Lower lobe of right lung (tissue), 2 donors: ENCODE results near the gene TBC1D3I. TPM values are rescaled to one million over a fixed set of nuclear protein-coding genes. Genes with fewer than 3 reads are reported as not detected.
"Not testable (repeated sequence)": the region's sequence is repeated elsewhere in the genome, so short reads cannot be mapped to it uniquely, and the experiment has no call there.

ENCODE experiments used
- ATAC-seq, 2 donors: fragments of 200-7000 bp; cut with Tn5 transposase; one replicate each; pipeline ENCODE4 v1.9.1; 2020 to 2022; ENCODE audit warnings: mild to moderate bottlenecking in 2 of 2, moderate library complexity in 2 of 2
- DNase-seq: peaks from one replicate; pipeline ENCODE4 v3.0.0-alpha.2; 2020
- H3K27ac ChIP-seq: fragments of 200-600 bp; one replicate; pipeline ENCODE4 v1.8.0; 2022
- H3K27me3 ChIP-seq: fragments of 200-600 bp; one replicate; pipeline ENCODE4 v1.8.0; 2022; ENCODE audit warnings: low read depth
- H3K36me3 ChIP-seq: fragments of 200-600 bp; one replicate; pipeline ENCODE4 v1.8.0; 2022; ENCODE audit warnings: mild to moderate bottlenecking
- H3K4me1 ChIP-seq: fragments of 200-600 bp; one replicate; pipeline ENCODE4 v1.8.0; 2022
- H3K4me3 ChIP-seq: fragments of 200-600 bp; one replicate; pipeline ENCODE4 v1.8.0; 2022; ENCODE audit warnings: mild to moderate bottlenecking
- H3K9me3 ChIP-seq: fragments of 200-600 bp; one replicate; pipeline ENCODE4 v1.8.0; 2022
- intact Hi-C: fragments of 100-400 bp; cut with DNase I; formaldehyde crosslinking; loops from one replicate; pipeline ENCODE4 v1.11.0; 2022
- long read RNA-seq: library from polyadenylated mRNA; unstranded; transcript quantifications from one replicate; pipeline ENCODE4 v2.0.0, GENCODE V29; 2021
- total RNA-seq: library from RNA; stranded (reverse); fragmentation: NEBNext Ultra II Directional; extraction: Animal tissue kit (Norgen Biotek cat#: 25700); gene quantifications from one replicate; pipeline ENCODE4 v1.2.1, GENCODE V29; 2021
- donor health status: DM: no; HTN: yes; CAD: no; lungs with severe emphysema.

Gene TBC1D3I
- 1.1 TPM for total RNA-seq
- long read RNA-seq, result 0 reads

- ATAC-seq, result not testable (repeated sequence)
These were observed at the start of gene TBC1D3I for GRCh38 chr17:36264470-36264869. TSS of gene TBC1D3I (minus strand) at chr17:36264570. CDS start at chr17:36262985, 1,585 bp downstream.

GRCh38 chr17:36295161-36295560 is 30.8 kb upstream of the TBC1D3I start:
- DNase-seq, H3K36me3 ChIP-seq, H3K27me3 ChIP-seq, H3K4me1 ChIP-seq, intact Hi-C loops, H3K9me3 ChIP-seq, ATAC-seq, H3K27ac ChIP-seq, H3K4me3 ChIP-seq: not testable (repeated sequence)

More at GRCh38 chr17:36264470-36264869, at the start of gene TBC1D3I:
- H3K4me1 ChIP-seq, intact Hi-C loops, H3K27me3 ChIP-seq, H3K9me3 ChIP-seq, DNase-seq, H3K36me3 ChIP-seq, H3K27ac ChIP-seq, H3K4me3 ChIP-seq: not testable (repeated sequence)

GRCh38 chr17:36289965-36290612 is 25.7 kb upstream of the TBC1D3I start:
- H3K27me3 ChIP-seq, H3K36me3 ChIP-seq, H3K27ac ChIP-seq, DNase-seq, intact Hi-C loops, H3K9me3 ChIP-seq, H3K4me1 ChIP-seq, H3K4me3 ChIP-seq, ATAC-seq: not testable (repeated sequence)

- H3K9me3 ChIP-seq, H3K27me3 ChIP-seq, ATAC-seq, intact Hi-C loops, H3K4me1 ChIP-seq, H3K4me3 ChIP-seq, DNase-seq, H3K27ac ChIP-seq, H3K36me3 ChIP-seq: not testable (repeated sequence)
These were observed 19.8 kb upstream of the TBC1D3I start for GRCh38 chr17:36284219-36284618.

- ATAC-seq, result peak in 1 of 2 donors; percentile 17
- H3K36me3 ChIP-seq, H3K27me3 ChIP-seq, H3K4me1 ChIP-seq, H3K9me3 ChIP-seq, H3K4me3 ChIP-seq, intact Hi-C loops, DNase-seq, H3K27ac ChIP-seq: not testable (repeated sequence)
These were observed 18.9 kb upstream of the TBC1D3I start for GRCh38 chr17:36283256-36283655.

GRCh38 chr17:36242046-36242445 is 22.3 kb downstream of the TBC1D3I start:
- H3K4me3 ChIP-seq, ATAC-seq, H3K27me3 ChIP-seq, intact Hi-C loops, H3K27ac ChIP-seq, H3K9me3 ChIP-seq, H3K4me1 ChIP-seq, H3K36me3 ChIP-seq: not testable (repeated sequence)
- DNase-seq, result peak; percentile 48

- ATAC-seq, H3K4me1 ChIP-seq, H3K9me3 ChIP-seq, DNase-seq, H3K36me3 ChIP-seq, H3K27me3 ChIP-seq, H3K4me3 ChIP-seq, H3K27ac ChIP-seq, intact Hi-C loops: not testable (repeated sequence)
These were observed 34.7 kb downstream of the TBC1D3I start for GRCh38 chr17:36229644-36230043.

- H3K27me3 ChIP-seq, H3K36me3 ChIP-seq, H3K4me3 ChIP-seq, DNase-seq, H3K27ac ChIP-seq, H3K9me3 ChIP-seq, intact Hi-C loops, H3K4me1 ChIP-seq, ATAC-seq: not testable (repeated sequence)
These were observed 41.4 kb downstream of the TBC1D3I start for GRCh38 chr17:36222967-36223366.

GRCh38 chr17:36221581-36222100 is 42.7 kb downstream of the TBC1D3I start:
- H3K4me3 ChIP-seq, ATAC-seq, H3K9me3 ChIP-seq, H3K27me3 ChIP-seq, H3K27ac ChIP-seq, H3K36me3 ChIP-seq, intact Hi-C loops, DNase-seq, H3K4me1 ChIP-seq: not testable (repeated sequence)

GRCh38 chr17:36220737-36221580 is 43.4 kb downstream of the TBC1D3I start:
- DNase-seq, H3K36me3 ChIP-seq, H3K27ac ChIP-seq, H3K27me3 ChIP-seq, H3K9me3 ChIP-seq, H3K4me3 ChIP-seq, ATAC-seq, intact Hi-C loops, H3K4me1 ChIP-seq: not testable (repeated sequence)

GRCh38 chr17:36219556-36219955 is 44.8 kb downstream of the TBC1D3I start:
- ATAC-seq, H3K9me3 ChIP-seq, H3K27me3 ChIP-seq, intact Hi-C loops, DNase-seq, H3K36me3 ChIP-seq, H3K27ac ChIP-seq, H3K4me1 ChIP-seq, H3K4me3 ChIP-seq: not testable (repeated sequence)

GRCh38 chr17:36215406-36216308 is 48.7 kb downstream of the TBC1D3I start:
- H3K4me3 ChIP-seq, H3K27me3 ChIP-seq, H3K4me1 ChIP-seq, H3K27ac ChIP-seq, H3K9me3 ChIP-seq, intact Hi-C loops, ATAC-seq, H3K36me3 ChIP-seq, DNase-seq: not testable (repeated sequence)
